ENCODE results near the gene PRPF19. TPM values are rescaled to one million over a fixed set of nuclear protein-coding genes. Genes with fewer than 3 reads are reported as not detected.

Gene PRPF19
- total RNA-seq, 1 experiment from 2014 or later = 84.7 TPM

GRCh38 chr11:60862171-60862570 lies 44.2 kb downstream of the PRPF19 start:
- H3K36me3 ChIP-seq = no peaks in the 10 kb centered on the region
- H3K4me1 ChIP-seq = no peaks in the 10 kb centered on the region
- H3K9me3 ChIP-seq (replicated peaks) = no peaks in the 10 kb centered on the region
- DNase-seq = no peak
- no peak overlapping the region for H3K27ac ChIP-seq
- no peaks in the 10 kb centered on the region for H3K27me3 ChIP-seq
- no peak overlapping the region for H3K4me3 ChIP-seq

- DNase-seq = peak; percentile 79 to 87
- Histone ChIP-seq H3K27ac (no peak overlapping the region), H3K4me3 (no peak overlapping the region), H3K4me1 (no peaks in the 10 kb centered on the region), H3K9me3 (replicated peaks) (no peaks in the 10 kb centered on the region), H3K27me3 (no peaks in the 10 kb centered on the region), H3K36me3 (no peaks in the 10 kb centered on the region)
Observed at GRCh38 chr11:60860943-60861342, 45.4 kb downstream of the PRPF19 start.

GRCh38 chr11:60859616-60860250 lies 46.7 kb downstream of the PRPF19 start:
- no peak for DNase-seq

GRCh38 chr11:60858731-60859464 lies 47.5 kb downstream of the PRPF19 start:
- Histone ChIP-seq H3K27ac (no peak overlapping the region), H3K27me3 (no peaks in the 10 kb centered on the region), H3K4me1 (no peaks in the 10 kb centered on the region), H3K9me3 (replicated peaks) (no peaks in the 10 kb centered on the region), H3K4me3 (no peak overlapping the region), H3K36me3 (no peaks in the 10 kb centered on the region)
- no peak for DNase-seq

More at GRCh38 chr11:60859616-60860250, 46.7 kb downstream of the PRPF19 start:
- Histone ChIP-seq H3K4me1 (no peaks in the 10 kb centered on the region), H3K27ac (no peak overlapping the region), H3K36me3 (no peaks in the 10 kb centered on the region), H3K4me3 (no peak overlapping the region), H3K27me3 (no peaks in the 10 kb centered on the region), H3K9me3 (replicated peaks) (no peaks in the 10 kb centered on the region)

- no peak overlapping the region for H3K27ac ChIP-seq
- no peaks in the 10 kb centered on the region for H3K9me3 ChIP-seq (replicated peaks)
Observed at GRCh38 chr11:60858236-60858635, 48.1 kb downstream of the PRPF19 start.

GRCh38 chr11:60857378-60858232 lies 48.8 kb downstream of the PRPF19 start:
- Histone ChIP-seq H3K36me3 (no peaks in the 10 kb centered on the region), H3K27ac (no peak overlapping the region), H3K4me1 (no peaks in the 10 kb centered on the region), H3K4me3 (no peak overlapping the region), H3K27me3 (no peaks in the 10 kb centered on the region), H3K9me3 (replicated peaks) (no peaks in the 10 kb centered on the region)
- DNase-seq = no peak

More at GRCh38 chr11:60858236-60858635, 48.1 kb downstream of the PRPF19 start:
- no peaks in the 10 kb centered on the region for H3K4me1 ChIP-seq
- DNase-seq = no peak
- no peak overlapping the region for H3K4me3 ChIP-seq
- H3K36me3 ChIP-seq = no peaks in the 10 kb centered on the region
- H3K27me3 ChIP-seq = no peaks in the 10 kb centered on the region

GRCh38 chr11:60855726-60856633 lies 50.4 kb downstream of the PRPF19 start, which contains the start of gene PTGDR2:
Gene PTGDR2 (minus strand): TSS chr11:60855950. CDS start chr11:60853722, 2,228 bp downstream.
- no peak for DNase-seq
- Histone ChIP-seq H3K27me3 (no peaks in the 10 kb centered on the region), H3K36me3 (peaks cover 3% of the 10 kb centered on the region; the same call in 1 of the 2 replicates), H3K4me1 (no peaks in the 10 kb centered on the region), H3K4me3 (no peak within 1 kb of the TSS), H3K27ac (no peak within 1 kb of the TSS), H3K9me3 (replicated peaks) (no peaks in the 10 kb centered on the region)

- H3K4me3 ChIP-seq = no peak overlapping the region
- H3K27ac ChIP-seq = no peak overlapping the region
- no peaks in the 10 kb centered on the region for H3K4me1 ChIP-seq
- H3K27me3 ChIP-seq = no peaks in the 10 kb centered on the region
- no peak for DNase-seq
- peaks cover 9% of the 10 kb centered on the region; the same call in 1 of the 2 replicates for H3K36me3 ChIP-seq
- no peaks in the 10 kb centered on the region for H3K9me3 ChIP-seq (replicated peaks)
Observed at GRCh38 chr11:60854847-60855725, 51.3 kb downstream of the PRPF19 start.

- H3K9me3 ChIP-seq (replicated peaks) = no peaks in the 10 kb centered on the region
- no peaks in the 10 kb centered on the region for H3K27me3 ChIP-seq
- H3K4me1 ChIP-seq = no peaks in the 10 kb centered on the region
- no peak for DNase-seq
- H3K36me3 ChIP-seq = peaks cover 9% of the 10 kb centered on the region; the same call in 1 of the 2 replicates
- no peak overlapping the region for H3K4me3 ChIP-seq
- no peak overlapping the region for H3K27ac ChIP-seq
Observed at GRCh38 chr11:60854140-60854846, 52.1 kb downstream of the PRPF19 start.

GRCh38 chr11:60852982-60853950 lies 53.1 kb downstream of the PRPF19 start:
- H3K4me1 ChIP-seq = no peaks in the 10 kb centered on the region
- no peak overlapping the region for H3K4me3 ChIP-seq
- H3K36me3 ChIP-seq = peaks cover 9% of the 10 kb centered on the region; the same call in 1 of the 2 replicates
- H3K9me3 ChIP-seq (replicated peaks) = no peaks in the 10 kb centered on the region
- H3K27me3 ChIP-seq = no peaks in the 10 kb centered on the region
- H3K27ac ChIP-seq = no peak overlapping the region
- no peak for DNase-seq

- Histone ChIP-seq H3K9me3 (replicated peaks) (no peaks in the 10 kb centered on the region), H3K36me3 (peaks cover 9% of the 10 kb centered on the region; the same call in 1 of the 2 replicates), H3K27ac (no peak overlapping the region), H3K4me1 (no peaks in the 10 kb centered on the region), H3K4me3 (no peak overlapping the region), H3K27me3 (no peaks in the 10 kb centered on the region)
- no peak for DNase-seq
Observed at GRCh38 chr11:60852117-60852981, 54.0 kb downstream of the PRPF19 start.

All from SJCRH30 (cell line).